Measurements from ENCODE around the gene GREB1.
A peak's percentile ranks its signal among the peaks of the same experiment; 100 is the strongest.

The GREB1 gene

GRCh38 chr2:11667866-11668637 lies 134.2 kb downstream of the GREB1 start:
- no peak for DNase-seq

- no peak for DNase-seq
These were observed 135.8 kb downstream of the GREB1 start, which contains the start of gene NTSR2 for GRCh38 chr2:11669454-11670291. TSS of gene NTSR2 (minus strand) at chr2:11670195. CDS start at chr2:11670129, 66 bp downstream.

GRCh38 chr2:11672407-11672806 lies 138.6 kb downstream of the GREB1 start:
- DNase-seq = no peak

- DNase-seq = no peak
These were observed 141.1 kb downstream of the GREB1 start for GRCh38 chr2:11674983-11675382.

GRCh38 chr2:11675423-11676112 lies 141.7 kb downstream of the GREB1 start:
- DNase-seq = no peak

GRCh38 chr2:11676640-11677039 lies 142.8 kb downstream of the GREB1 start:
- no peak for DNase-seq

GRCh38 chr2:11677136-11678055 lies 143.6 kb downstream of the GREB1 start:
- DNase-seq = no peak

- no peak for DNase-seq
These were observed 144.6 kb downstream of the GREB1 start for GRCh38 chr2:11678306-11678960.

GRCh38 chr2:11679016-11679415 lies 145.2 kb downstream of the GREB1 start:
- no peak for DNase-seq

- DNase-seq = no peak
These were observed 145.8 kb downstream of the GREB1 start for GRCh38 chr2:11679486-11680181.

GRCh38 chr2:11680182-11680900 lies 146.5 kb downstream of the GREB1 start:
- DNase-seq = no peak

GRCh38 chr2:11680901-11681721 lies 147.3 kb downstream of the GREB1 start:
- no peak for DNase-seq

GRCh38 chr2:11681722-11682589 lies 148.1 kb downstream of the GREB1 start:
- peak in 1 of 2 experiments; percentile 6 for DNase-seq

- no peak for DNase-seq
These were observed 148.7 kb downstream of the GREB1 start for GRCh38 chr2:11682590-11682915.

GRCh38 chr2:11683476-11683875 lies 149.6 kb downstream of the GREB1 start:
- DNase-seq = no peak

- no peak for DNase-seq
These were observed 150.1 kb downstream of the GREB1 start for GRCh38 chr2:11683966-11684365.

- DNase-seq = no peak
These were observed 151.1 kb downstream of the GREB1 start for GRCh38 chr2:11684894-11685460.

GRCh38 chr2:11685906-11686470 lies 152.1 kb downstream of the GREB1 start:
- no peak for DNase-seq

Measured in SW 1271 (cell line).